Left ventricle myocardium inferior (tissue), 1 donor: Measurements from ENCODE around the gene FAM149B1. TPM values are rescaled to one million over a fixed set of nuclear protein-coding genes. Genes with fewer than 3 reads are reported as not detected.

ENCODE experiments used
- DNase-seq: peaks from one replicate; pipeline ENCODE4 v3.0.0-alpha.2; 2020
- H3K27ac ChIP-seq: fragments of 200-600 bp; replicated peaks from 2 replicates; pipeline ENCODE4 v1.8.0; 2021
- H3K27me3 ChIP-seq: fragments of 200-600 bp; 2 replicates; pipeline ENCODE4 v1.8.0; 2021; ENCODE audit warnings: low read depth
- H3K36me3 ChIP-seq: fragments of 200-600 bp; 2 replicates; pipeline ENCODE4 v1.8.0; 2021
- H3K4me1 ChIP-seq: fragments of 200-600 bp; 2 replicates; pipeline ENCODE4 v1.8.0; 2021
- H3K4me3 ChIP-seq: fragments of 200-600 bp; 2 replicates; pipeline ENCODE4 v1.8.0; 2021; ENCODE audit warnings: mild to moderate bottlenecking, moderate library complexity
- H3K9me3 ChIP-seq: fragments of 200-600 bp; replicated peaks from 2 replicates; pipeline ENCODE4 v1.8.0; 2021
- intact Hi-C: fragments of 100-400 bp; cut with micrococcal nuclease; formaldehyde crosslinking; loops from one replicate; pipeline ENCODE4 v1.11.0; 2022
- total RNA-seq: library from RNA; stranded (reverse); fragmentation: NEBNext Ultra II Directional; extraction: Animal tissue kit (Norgen Biotek cat#: 25700); gene quantifications from one replicate; pipeline ENCODE4 v1.2.1, GENCODE V29; 2021
- TF ChIP-seq, protein P1 (sequence below): fragments of 200-600 bp; IDR thresholded peaks from 2 replicates; pipeline ENCODE4 v1.8.0; 2021; ENCODE audit warnings: antibody characterized with exemption, mild to moderate bottlenecking, borderline replicate concordance
- donor health status: DM: no; HTN: yes; CAD: no; lungs with severe emphysema.

FAM149B1 gene
- total RNA-seq, 1 donor from 2014 or later, result 14.0 TPM

DNA sequence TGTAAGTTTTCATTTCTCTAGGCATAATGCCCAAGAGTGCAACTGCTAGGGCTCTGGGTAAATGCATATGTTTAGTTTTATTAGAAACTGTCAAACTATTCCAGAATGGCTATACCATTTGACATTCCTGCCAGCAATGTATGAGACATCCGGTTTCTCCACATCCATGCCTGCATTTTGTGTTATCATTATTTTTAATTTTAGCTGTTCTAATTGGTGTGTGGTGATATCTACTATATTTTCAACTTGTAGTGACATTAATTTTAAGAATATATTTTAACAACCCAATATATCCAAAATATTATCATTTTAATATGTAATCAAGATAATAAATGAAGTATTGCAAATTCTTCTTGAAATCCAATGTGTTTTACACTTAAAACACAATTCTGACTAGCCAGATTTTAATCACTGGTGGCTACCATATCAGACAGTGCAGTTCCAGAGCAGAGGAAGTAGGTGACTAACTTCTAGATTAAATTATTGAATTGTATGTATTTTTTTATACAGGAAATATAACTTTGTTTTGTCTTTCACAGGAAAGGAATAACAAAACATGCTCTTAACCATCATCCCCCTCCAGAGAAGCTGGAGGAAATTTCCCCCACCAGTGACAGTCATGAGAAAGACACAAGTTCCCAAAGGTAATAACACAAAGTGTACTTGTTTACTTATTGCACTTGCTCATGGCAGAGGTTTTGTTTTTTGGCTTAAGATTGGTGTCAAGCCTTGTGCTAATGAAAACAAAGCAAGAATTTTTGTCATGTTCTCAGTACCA is 6.4 kb downstream of the FAM149B1 start:
- intact Hi-C loops, result no loop called here
- H3K4me1 ChIP-seq, result peaks cover 4% of the 10 kb centered on the region
- no peaks in the 10 kb centered on the region for H3K27me3 ChIP-seq
- DNase-seq, result no peak
- peaks cover 42% of the 10 kb centered on the region for H3K36me3 ChIP-seq
- H3K4me3 ChIP-seq, result no peak overlapping the region
- H3K27ac ChIP-seq, result no peak overlapping the region
- H3K9me3 ChIP-seq, result no peaks in the 10 kb centered on the region
- TF ChIP-seq, protein P1, sequence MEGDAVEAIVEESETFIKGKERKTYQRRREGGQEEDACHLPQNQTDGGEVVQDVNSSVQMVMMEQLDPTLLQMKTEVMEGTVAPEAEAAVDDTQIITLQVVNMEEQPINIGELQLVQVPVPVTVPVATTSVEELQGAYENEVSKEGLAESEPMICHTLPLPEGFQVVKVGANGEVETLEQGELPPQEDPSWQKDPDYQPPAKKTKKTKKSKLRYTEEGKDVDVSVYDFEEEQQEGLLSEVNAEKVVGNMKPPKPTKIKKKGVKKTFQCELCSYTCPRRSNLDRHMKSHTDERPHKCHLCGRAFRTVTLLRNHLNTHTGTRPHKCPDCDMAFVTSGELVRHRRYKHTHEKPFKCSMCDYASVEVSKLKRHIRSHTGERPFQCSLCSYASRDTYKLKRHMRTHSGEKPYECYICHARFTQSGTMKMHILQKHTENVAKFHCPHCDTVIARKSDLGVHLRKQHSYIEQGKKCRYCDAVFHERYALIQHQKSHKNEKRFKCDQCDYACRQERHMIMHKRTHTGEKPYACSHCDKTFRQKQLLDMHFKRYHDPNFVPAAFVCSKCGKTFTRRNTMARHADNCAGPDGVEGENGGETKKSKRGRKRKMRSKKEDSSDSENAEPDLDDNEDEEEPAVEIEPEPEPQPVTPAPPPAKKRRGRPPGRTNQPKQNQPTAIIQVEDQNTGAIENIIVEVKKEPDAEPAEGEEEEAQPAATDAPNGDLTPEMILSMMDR, result no peak

DNA sequence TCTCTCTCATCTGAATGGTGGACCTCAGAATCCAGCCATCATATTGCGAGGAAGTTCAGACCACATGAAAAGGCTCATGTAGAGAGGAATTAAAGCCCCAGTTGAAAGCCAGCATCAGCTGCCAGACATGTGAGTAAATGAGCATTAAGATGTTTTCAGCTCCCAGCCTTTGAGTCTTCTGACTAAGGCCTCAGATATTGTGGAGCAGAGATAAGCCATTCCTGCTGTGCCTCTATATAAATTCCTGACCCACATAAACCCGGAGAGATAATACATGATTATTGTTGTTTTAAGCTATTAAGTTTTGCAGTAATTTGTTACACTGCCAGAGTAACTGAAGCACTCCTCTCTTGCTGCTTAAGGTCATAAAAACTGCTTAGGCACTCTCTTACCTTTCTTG is 14.6 kb downstream of the FAM149B1 start:
- Histone ChIP-seq H3K9me3 (no peaks in the 10 kb centered on the region), H3K4me1 (no peaks in the 10 kb centered on the region), H3K4me3 (no peak overlapping the region), H3K36me3 (peaks cover 60% of the 10 kb centered on the region), H3K27me3 (no peaks in the 10 kb centered on the region), H3K27ac (no peak overlapping the region)
- no peak for DNase-seq
- intact Hi-C loops, result no loop called here
- TF ChIP-seq, protein P1, result no peak

- Histone ChIP-seq H3K9me3 (no peaks in the 10 kb centered on the region), H3K4me1 (no peaks in the 10 kb centered on the region), H3K4me3 (no peak overlapping the region), H3K36me3 (peaks cover 48% of the 10 kb centered on the region), H3K27ac (no peak overlapping the region), H3K27me3 (no peaks in the 10 kb centered on the region)
- no peak for DNase-seq
- TF ChIP-seq, protein P1, result no peak
- intact Hi-C loops, result no loop called here
Measured at GRCh38 chr10:73183667-73184281, 15.9 kb downstream of the FAM149B1 start.

GRCh38 chr10:73186266-73186665 is 18.3 kb downstream of the FAM149B1 start:
- Histone ChIP-seq H3K4me3 (no peak overlapping the region), H3K9me3 (no peaks in the 10 kb centered on the region), H3K27ac (no peak overlapping the region), H3K27me3 (no peaks in the 10 kb centered on the region), H3K4me1 (no peaks in the 10 kb centered on the region), H3K36me3 (peaks cover 24% of the 10 kb centered on the region)
- no peak for DNase-seq
- intact Hi-C loops, result no loop called here
- TF ChIP-seq, protein P1, result no peak

GRCh38 chr10:73190188-73190587 is 22.3 kb downstream of the FAM149B1 start:
- no peak for DNase-seq
- Histone ChIP-seq H3K27me3 (no peaks in the 10 kb centered on the region), H3K4me1 (no peaks in the 10 kb centered on the region), H3K4me3 (no peak overlapping the region), H3K9me3 (no peaks in the 10 kb centered on the region), H3K36me3 (peaks cover 23% of the 10 kb centered on the region), H3K27ac (no peak overlapping the region)
- TF ChIP-seq, protein P1, result no peak
- intact Hi-C loops, result no loop called here
